BJ (cell line): ENCODE data around the gene LRRC45. TPM values are rescaled to one million over a fixed set of nuclear protein-coding genes. Genes with fewer than 3 reads are reported as not detected.

ENCODE experiments used
- CTCF ChIA-PET: fragments of 350-600 bp; formaldehyde crosslinking; extraction: SDS; loops from one replicate; lab custom pipeline; 2021; ENCODE audit warnings: antibody characterized with exemption, inconsistent platforms; lab: Yijun Ruan, JAX
- POLR2A ChIA-PET: fragments of 300-600 bp; sonication (Branson Sonifier 250); formaldehyde crosslinking; extraction: SDS; loops from one replicate; lab custom pipeline; 2021; ENCODE audit warnings: antibody characterized with exemption; lab: Charles Lee
- DNase-seq: peaks from one replicate; pipeline ENCODE4 v3.0.0-alpha.2; 2011; ENCODE audit warnings: low read depth
- H3K27me3 ChIP-seq: 2 replicates; pipeline ENCODE4 v1.6.0; 2011; ENCODE audit warnings: low read length; ENCODE audit not compliant: control insufficient read depth, insufficient read depth
- H3K36me3 ChIP-seq: 2 replicates; pipeline ENCODE4 v1.5.1; 2011; ENCODE audit warnings: low read length; ENCODE audit not compliant: control insufficient read depth, insufficient read depth
- H3K4me3 ChIP-seq: 2 replicates; pipeline ENCODE4 v1.5.1; 2011; ENCODE audit warnings: low read depth, mild to moderate bottlenecking, control low read depth, low read length
- polyA plus RNA-seq: library from polyadenylated mRNA; depleted of rRNA; stranded (reverse); fragments of >200 nt; gene quantifications from 2 replicates; pipeline ENCODE4 v1.2.3, GENCODE V29; 2011
- TF ChIP-seq, protein P1 (sequence below): IDR thresholded peaks from 2 replicates; pipeline ENCODE4 v1.5.1; 2011; ENCODE audit warnings: low read depth, mild to moderate bottlenecking, control low read depth, inconsistent platforms, low read length, moderate library complexity; ENCODE audit not compliant: insufficient read depth

LRRC45 gene
- polyA plus RNA-seq, 1 experiment: 6.0 TPM

GRCh38 chr17:82012640-82013295 lies 10.3 kb upstream of the LRRC45 start:
- TF ChIP-seq, protein P1, sequence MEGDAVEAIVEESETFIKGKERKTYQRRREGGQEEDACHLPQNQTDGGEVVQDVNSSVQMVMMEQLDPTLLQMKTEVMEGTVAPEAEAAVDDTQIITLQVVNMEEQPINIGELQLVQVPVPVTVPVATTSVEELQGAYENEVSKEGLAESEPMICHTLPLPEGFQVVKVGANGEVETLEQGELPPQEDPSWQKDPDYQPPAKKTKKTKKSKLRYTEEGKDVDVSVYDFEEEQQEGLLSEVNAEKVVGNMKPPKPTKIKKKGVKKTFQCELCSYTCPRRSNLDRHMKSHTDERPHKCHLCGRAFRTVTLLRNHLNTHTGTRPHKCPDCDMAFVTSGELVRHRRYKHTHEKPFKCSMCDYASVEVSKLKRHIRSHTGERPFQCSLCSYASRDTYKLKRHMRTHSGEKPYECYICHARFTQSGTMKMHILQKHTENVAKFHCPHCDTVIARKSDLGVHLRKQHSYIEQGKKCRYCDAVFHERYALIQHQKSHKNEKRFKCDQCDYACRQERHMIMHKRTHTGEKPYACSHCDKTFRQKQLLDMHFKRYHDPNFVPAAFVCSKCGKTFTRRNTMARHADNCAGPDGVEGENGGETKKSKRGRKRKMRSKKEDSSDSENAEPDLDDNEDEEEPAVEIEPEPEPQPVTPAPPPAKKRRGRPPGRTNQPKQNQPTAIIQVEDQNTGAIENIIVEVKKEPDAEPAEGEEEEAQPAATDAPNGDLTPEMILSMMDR: no peak
- ChIA-PET CTCF (interaction anchor here (0.9 to 2.4 kb wide), 5 partner anchors 8 to 146 kb away, joined by 3 to 16 read pairs (median 4); partner anchors contain the start of genes CENPX, LRRC45 and NOTUM), POLR2A (interaction anchor here (0.5 kb wide), 1 partner anchor 70 kb away, joined by 3 read pairs; no protein-coding TSS in a partner anchor)
- Histone ChIP-seq H3K4me3 (no peak overlapping the region), H3K27me3 (no peaks in the 10 kb centered on the region), H3K36me3 (peaks cover 6% of the 10 kb centered on the region)
- no peak for DNase-seq

DNA sequence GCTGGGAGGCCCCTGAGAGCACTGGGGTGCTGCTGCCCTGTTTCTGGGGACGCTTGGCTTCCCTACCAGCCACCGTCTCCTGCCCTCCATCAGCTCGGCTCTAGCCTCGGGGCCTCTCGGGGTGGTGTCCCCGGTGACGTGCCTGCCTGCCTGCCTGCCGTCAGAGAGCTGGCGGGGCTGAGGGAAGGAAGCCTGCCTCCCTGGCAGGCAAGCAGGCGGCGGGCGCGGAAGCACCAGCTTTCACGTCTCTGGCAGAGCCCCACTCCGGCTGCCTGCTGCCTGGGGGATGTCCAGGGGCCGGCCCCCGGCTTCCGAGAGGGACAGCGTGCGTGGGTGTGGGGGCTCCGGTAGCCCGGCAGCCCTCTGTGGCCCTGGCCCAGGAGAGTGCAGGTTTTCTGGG lies 9.8 kb upstream of the LRRC45 start:
- no peaks in the 10 kb centered on the region for H3K27me3 ChIP-seq

DNA sequence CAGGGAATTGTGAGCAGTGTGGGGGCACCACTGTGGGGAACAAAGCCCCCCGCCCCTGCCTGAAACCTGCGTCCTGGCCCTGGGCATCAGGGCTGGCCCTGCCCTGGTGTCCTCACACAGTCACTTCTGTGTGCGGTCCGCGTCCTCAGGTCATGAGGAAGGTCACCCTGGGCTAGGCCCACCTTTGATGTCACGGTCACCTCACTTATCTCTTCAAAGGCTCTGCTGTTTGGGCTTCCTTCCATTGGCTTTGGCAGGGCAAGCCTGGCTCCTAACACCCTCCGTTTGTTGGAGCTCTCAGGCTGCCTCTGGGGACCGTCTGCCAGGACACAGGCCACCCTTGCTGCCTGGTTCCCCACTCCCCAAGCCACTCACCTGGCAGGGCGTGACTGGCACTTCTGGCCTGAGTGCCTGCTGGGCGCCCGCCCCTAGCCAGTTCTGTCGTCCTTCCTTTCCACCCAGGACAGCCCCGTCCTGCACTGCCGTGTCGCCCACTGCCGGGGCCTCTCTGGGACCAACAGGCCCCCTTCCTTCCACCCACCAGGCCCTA lies 9.3 kb upstream of the LRRC45 start:
- no peak overlapping the region for H3K4me3 ChIP-seq
- DNase-seq: no peak
- H3K36me3 ChIP-seq: peaks cover 10% of the 10 kb centered on the region
- H3K27me3 ChIP-seq: no peaks in the 10 kb centered on the region
- ChIA-PET POLR2A (no interaction called here), CTCF (interaction anchor here (1.1 to 11.6 kb wide), 5 partner anchors 8 to 56 kb away, joined by 3 to 218 read pairs (median 13); partner anchors contain the start of genes CENPX, LRRC45 and NOTUM)
- TF ChIP-seq, protein P1: no peak

More for the DNA sequence above, 9.8 kb upstream of the LRRC45 start:
- ChIA-PET CTCF (interaction anchor here (0.9 to 2.4 kb wide), 5 partner anchors 9 to 147 kb away, joined by 3 to 16 read pairs (median 4); partner anchors contain the start of genes CENPX, LRRC45 and NOTUM), POLR2A (interaction anchor here (0.5 kb wide), 1 partner anchor 71 kb away, joined by 3 read pairs; no protein-coding TSS in a partner anchor)
- H3K4me3 ChIP-seq: no peak overlapping the region
- H3K36me3 ChIP-seq: peaks cover 10% of the 10 kb centered on the region
- TF ChIP-seq, protein P1: no peak
- no peak for DNase-seq

DNA sequence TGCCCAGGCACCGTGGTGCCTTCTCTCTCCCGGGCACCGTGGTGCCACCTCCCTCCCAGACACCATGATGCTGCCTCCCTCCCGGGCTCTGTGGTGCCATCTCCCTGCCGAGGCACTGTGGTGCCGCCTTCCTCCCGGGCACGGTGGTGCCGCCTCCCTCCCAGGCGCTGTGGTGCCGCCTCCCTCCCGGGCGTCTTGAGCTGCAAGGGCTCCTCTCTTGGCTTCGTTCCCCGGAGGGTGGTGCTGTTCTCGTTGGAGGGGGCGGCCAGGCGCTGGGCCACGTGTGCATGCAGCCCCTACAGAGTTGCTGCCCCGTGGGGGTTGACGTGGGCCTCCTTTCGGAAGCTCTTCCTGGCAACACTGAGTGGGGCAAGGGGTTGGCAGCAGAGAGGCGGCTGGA lies 8.7 kb upstream of the LRRC45 start:
- Histone ChIP-seq H3K36me3 (peaks cover 15% of the 10 kb centered on the region), H3K27me3 (no peaks in the 10 kb centered on the region), H3K4me3 (no peak overlapping the region)
- TF ChIP-seq, protein P1: no peak
- ChIA-PET CTCF (interaction anchor here (1.5 to 11.6 kb wide), 2 partner anchors 10 to 54 kb away, joined by 4 to 218 read pairs; partner anchors contain the start of gene NOTUM), POLR2A (no interaction called here)
- DNase-seq: no peak

DNA sequence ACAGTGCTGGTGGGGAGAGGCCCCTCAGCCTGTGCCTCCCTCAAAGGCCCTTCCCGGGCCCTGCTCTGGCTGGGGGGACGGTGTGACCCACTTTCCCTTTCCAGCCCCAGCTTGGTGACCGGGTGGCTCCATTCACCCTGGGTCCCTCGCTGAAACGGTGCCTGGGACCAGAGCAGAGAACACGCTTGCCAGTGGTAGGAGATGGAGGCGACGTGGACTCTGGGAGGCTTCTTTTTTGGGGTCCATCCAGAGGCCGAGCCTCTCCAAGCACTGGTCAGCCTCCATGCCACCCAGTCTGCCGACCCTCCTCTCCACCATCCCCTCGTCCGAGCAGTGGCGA lies 8.2 kb upstream of the LRRC45 start:
- no peak overlapping the region for H3K4me3 ChIP-seq
- CTCF ChIA-PET: interaction anchor here (11.6 kb wide), 1 partner anchor 55 kb away, joined by 218 read pairs; the partner anchor contains the start of gene NOTUM
- no peak for DNase-seq
- H3K36me3 ChIP-seq: peaks cover 15% of the 10 kb centered on the region
- no peaks in the 10 kb centered on the region for H3K27me3 ChIP-seq
- TF ChIP-seq, protein P1: no peak
- POLR2A ChIA-PET: no interaction called here
